AG08395 (cell line): ENCODE measurements around the gene SGK2.

Experiments used
- DNase-seq: peaks from one replicate; pipeline ENCODE4 v3.0.0; 2012; ENCODE audit warnings: mixed read lengths, low spot score

Gene SGK2

DNA sequence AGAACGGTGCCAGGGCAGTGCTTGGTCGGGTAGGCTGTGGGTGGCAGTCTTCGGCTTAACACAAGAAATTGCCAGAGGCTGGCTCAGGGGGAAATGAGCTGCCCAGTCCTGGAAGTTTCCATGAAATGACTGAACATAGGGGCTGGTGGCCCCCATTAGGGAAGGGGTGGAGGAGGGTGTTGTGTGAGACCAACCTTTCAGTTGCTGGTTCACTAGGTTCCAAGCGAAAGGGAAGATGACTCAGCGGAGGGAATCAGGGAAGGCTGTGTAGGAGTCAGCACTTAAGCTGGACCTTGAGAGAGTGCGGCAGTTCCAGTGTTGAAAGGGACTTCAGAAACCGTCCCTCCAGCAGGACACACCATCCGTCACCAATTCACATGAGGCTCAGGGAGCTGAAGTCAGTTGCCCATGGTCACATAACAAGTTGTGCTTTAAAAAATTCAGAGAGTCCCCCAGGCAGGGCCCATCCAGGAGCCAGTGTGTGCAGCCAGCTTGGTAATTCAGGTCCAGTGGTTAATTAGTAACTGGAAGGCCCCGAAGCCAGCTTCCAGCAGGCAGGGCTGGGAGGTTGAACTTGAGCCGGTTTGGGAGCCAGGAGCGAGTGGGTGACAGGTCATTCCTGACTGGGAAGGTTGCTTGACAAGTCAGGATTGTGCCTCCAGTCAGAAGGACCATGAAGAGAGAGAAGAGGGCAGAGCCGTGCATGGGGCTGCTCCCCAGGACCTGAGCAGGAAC is at the start of gene SGK2:
TSS of gene SGK2 (plus strand) at position 616 of the 735 bp plus-strand sequence. CDS start 7,469 bp downstream, outside the sequence.
- DNase-seq = peak; percentile 21

DNA sequence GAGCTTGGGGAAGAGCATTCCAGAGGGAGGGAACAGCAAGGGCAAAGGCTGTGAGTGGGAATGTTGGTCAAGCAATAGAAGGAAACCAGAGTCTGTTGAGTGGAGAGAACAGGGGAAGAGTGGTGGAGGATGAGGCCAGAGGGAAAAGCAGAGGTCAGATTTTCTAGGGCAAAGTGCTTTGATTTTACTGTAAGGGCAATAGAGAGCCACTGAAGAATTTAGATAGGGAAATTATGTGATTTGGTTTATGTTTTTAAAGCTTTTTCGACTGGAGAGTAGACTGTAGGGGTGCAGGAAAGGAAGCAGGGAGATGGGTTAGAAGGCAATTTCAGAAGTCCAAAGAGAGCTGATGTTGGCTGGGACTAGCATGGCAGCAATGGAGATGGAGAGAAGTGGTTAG is 46.9 kb upstream of the SGK2 start:
- no peak for DNase-seq

DNA sequence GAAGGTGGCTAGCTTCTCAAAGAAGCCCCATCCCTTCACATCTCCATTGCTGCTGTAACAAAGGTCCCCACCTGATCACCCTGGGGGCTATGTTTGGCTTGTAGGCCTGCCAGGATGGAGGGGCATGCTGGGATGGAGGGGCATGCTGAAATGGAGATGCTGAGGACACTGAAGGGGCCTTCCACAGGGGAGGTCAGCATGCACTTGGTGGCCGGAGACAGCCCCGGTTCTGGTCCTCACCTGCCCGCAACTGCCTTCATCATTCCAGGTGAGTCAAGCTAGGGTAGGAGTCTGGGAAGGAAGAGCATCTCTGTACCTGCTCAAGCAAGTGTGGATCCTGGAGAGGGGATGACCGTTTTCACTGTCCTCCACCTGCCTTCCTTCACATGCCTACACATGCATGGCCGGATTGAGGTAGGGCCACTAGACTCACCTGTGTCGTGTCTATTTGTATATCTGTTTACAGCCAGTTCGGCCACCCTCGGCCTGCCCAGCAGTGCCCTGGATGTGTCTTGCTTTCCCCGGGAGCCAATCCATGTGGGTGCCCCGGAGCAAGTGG is 45.4 kb upstream of the SGK2 start:
- DNase-seq = no peak

DNA sequence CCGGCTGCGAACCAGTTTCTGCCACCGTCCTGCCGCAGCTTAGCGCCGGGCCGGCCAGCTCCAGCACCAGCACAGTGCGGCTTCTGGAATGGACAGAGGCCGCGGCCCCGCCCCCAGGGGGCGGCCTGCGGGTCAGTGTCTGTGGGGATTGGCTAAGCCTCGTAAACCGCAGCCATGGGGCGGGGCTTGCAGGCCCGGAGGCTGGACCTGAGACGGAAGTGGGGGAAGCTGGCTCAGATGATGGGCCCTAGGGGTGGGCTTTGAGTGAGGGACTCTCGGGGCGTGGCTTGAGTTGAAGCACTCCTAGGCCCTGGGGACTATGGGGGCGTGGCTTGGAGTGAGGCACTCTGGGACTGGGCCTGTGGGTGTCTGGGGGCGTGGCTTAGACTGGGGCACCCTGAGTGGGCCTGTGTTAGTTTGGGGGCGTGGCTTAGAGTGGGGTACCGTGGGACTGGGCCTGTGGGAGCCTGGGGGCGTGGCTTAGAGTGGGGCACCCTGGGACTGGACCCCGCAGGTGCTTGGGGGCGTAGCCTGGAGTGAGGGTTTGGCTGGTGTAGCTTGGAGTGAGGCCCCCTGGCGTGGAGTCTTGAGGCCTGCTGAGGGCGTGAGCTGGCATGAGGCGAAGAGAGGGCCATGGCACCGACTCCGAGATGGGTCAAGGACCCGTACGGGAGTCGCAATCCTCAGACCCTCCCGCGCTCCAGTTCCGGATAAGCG is 44.7 kb upstream of the SGK2 start:
- DNase-seq = peak; percentile 99

DNA sequence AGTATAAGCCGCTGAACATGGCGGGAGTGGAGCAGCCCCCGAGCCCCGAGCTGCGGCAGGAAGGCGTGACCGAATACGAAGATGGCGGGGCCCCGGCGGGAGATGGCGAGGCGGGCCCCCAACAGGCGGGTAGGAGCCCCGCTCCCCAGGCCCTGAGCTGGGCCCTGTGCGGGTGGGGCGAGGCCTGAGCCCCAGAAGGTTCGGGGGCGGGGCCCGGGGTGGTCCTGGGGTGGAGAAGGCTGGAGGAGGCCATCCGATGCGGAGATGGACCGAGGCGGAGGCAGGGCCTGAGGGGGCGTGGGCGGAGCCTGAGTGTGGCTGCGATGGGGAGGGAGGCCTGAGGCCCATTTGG is 44.2 kb upstream of the SGK2 start:
- no peak for DNase-seq

DNA sequence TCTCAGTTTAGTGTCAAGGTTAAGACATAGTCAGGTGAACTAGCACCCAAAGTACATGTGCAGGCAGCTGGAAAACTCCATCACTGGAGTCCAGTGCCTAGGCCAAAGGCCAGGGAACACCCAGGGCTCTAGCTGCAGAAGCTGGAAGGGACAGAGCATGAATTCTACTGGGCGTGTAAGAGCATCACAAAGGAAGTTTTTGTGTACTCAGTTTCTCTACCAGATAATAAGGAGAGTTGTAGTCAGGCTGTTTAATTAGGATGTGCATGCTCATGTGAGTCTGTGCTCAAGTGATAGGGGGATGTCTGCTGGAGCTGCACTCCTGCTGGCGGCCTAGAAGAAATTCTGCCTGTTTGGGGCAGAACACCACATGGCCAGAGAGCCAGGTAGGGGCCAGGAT is 43.2 kb upstream of the SGK2 start:
- DNase-seq = no peak

DNA sequence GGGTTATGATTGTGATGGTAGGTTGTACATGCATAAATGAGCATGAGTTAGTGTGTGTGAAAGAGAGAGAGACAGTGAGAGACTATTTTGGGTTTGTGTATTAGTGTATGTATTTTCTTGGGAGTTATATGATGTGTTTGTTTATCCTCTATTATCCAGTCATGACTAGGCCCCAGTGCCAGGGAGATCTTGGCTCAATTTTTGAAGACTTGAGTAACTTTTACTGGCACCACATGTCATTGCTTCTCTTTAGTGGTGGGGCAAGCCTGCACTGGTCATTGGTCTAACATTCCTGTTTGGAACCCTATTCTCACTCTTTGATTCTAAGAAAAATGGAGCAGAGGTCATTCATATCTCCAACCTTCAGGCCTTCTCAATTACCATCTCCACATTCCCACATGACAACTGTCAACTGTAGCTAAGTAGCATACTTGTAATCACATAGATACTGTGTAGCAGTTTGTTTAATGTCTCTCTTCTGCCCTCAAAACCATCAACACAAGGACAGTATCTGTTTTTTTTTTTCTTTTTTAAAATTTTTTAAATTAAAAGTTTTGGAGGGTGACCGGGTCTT is 42.5 kb upstream of the SGK2 start:
- DNase-seq = no peak

DNA sequence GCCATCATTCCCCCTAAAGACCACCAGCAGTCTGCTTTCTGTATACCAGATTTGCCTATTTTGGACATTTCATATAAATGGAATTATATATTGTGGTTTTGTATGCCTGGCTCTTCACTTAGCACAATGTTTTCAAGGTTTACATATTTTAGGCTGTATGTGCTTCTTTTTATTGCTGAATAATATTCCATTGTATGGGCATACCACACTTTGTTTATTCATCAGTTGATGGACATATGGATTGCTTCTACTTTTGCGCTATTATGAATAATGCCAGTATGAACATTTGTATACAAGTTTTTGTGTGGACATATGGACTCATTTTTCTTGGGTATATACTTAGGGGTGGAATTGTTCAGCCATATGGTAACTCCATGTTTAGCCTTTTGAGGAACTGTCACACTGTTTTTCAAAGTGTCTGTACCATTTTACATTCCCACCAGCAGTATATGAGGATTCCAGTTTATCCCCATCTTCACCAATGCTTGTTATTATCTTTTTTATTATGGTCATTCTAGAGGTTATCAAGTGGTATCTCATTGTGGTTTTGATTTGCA is 38.7 kb upstream of the SGK2 start:
- DNase-seq = no peak

DNA sequence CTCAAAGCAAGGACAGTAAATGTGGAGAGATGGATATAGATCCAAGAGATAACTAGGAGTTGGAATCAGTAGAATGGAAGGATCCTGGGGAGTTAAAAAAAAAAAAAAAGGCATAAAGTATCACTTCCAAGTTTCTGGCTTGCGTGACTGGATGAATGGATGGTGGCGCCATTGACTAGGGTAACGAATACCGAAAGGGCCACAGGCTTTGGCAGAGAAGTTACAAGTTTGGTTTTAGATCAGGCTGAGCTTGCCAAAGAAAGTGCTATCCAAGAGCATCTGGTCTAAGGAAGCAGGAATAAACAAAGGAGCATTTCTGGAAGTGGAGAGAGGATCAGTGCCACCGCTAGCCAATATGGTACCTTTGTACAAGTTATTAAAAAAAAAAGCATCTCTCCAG is 33.8 kb upstream of the SGK2 start:
- DNase-seq = no peak

DNA sequence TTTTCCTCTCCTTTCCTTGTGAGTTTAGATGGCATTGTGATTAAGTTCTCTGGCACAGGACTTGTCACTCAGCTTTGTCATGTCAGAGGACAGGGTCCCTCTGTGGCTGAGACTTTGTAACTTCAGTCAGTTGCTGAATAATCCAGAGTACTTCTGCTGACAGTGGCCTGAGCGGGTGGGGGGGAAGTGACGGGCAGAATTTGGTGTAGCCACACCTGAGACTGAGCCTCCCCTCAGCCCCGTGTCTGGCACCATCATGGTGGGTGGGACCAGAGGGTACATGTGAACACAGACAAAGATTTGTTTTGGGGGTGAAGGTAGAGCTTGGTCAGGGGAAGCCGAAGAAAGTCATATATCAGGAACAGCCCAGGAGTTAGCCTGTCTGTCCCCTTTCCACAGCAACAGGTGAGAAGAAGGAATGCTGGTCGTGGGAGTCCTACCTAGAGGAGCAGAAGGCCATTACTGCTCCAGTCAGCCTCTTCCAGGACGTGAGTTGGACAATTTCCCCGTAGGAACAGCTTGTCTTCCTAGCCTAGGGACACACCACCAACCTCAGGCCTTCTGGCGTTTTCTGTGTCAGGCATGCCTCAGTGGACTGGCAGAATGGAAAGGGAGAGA is 30.5 kb upstream of the SGK2 start:
- no peak for DNase-seq

DNA sequence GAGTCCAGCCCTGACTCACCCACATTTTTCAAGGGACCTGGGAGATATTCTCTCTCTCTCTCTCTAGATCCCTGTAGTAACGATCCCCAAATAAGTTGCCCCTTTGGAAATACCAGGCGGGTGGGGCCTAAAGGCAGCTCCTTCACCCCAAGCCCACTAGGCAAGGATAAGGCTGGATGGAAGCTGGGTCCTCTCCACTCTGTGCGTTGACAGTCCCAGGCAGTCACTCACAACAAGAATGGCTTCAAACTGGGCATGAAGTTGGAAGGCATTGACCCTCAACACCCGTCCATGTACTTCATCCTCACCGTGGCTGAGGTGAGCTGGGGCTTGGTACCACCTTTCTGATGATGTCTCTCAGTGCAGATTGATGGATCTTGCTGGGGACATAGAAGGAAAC is 29.8 kb upstream of the SGK2 start:
- DNase-seq = no peak

DNA sequence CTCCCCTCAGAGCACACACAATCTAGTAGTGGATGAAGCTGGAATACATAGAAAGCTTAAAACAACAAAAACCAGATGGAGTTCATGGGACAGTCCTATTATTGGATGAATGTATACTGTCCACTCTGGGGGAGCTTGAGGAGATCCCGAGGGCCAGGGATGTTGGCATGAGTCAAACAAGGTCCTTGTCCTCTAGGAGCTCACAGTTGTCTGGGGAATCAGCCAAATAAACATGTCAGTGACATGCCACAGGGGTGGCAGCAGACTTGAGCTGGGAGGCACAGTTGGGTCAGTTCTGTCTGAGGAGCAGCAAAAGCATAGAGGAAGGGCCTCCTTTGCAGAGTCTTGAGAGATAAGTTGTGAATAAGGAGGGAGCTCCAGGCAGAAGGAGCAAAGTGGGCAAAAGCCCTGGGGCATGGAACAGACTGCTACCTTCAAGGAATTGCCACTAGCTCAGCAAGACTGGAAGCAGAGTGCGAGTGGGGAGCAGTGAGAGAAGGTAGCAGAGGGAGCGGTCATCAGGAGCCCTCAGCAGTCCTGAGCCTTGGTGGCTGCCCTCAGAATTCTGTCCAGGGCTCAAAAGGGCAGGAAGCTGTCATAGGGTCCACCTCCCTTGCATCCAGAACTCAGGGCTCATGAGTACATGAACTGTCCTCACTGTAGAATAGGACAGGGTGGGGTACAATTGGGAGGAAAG is 29.2 kb upstream of the SGK2 start:
- DNase-seq = no peak

DNA sequence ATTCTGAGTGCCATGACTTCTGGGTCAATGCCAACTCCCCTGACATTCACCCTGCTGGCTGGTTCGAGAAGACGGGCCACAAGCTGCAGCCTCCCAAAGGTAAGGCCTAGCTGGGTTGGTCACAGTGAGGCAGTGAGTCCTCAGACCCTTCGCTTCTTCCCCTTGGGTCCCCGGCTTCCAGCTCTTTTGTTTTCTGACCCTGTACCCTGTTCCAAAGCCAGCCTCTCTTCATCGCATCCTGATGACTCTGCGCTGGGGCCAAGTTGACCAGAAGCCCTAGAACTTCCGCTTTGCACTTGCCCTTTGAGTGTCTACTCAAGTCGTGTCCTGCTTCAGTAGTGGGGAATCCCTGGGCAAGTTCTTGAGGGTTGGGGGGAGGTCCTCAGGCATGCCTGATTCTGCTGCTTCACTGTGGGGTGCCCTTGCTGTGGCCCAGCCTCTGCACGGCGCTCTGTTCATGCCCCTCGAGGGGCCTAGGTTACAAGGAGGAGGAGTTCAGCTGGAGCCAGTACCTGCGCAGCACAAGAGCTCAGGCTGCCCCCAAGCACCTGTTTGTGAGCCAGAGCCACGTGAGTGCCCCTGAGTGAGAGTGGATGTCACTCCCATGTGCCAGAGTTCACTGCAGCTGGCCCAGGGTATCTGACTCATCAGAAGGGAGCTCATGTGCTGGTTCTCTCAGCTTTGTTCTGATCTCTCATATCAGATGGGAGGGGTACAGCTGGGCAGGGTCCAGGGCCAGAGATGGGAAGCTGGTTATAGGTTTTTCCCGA is 28.3 kb upstream of the SGK2 start:
- no peak for DNase-seq

DNA sequence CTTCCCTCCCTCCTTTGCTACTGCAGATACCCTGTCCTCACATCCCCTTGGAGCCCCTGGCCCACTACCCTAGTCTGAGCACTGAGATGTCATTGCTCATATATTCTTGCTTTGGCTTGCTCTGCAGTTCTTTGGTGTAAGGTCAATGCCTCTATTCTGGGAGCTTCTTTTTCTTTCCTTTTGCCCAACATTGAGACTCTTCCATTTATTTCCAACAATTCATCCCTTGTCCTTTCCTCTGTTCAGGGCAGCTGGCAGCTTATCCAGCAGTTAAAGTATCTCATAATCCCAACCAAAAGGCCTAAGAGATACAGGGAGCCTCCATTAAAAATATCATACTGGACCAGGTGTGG is 27.8 kb upstream of the SGK2 start:
- no peak for DNase-seq

DNA sequence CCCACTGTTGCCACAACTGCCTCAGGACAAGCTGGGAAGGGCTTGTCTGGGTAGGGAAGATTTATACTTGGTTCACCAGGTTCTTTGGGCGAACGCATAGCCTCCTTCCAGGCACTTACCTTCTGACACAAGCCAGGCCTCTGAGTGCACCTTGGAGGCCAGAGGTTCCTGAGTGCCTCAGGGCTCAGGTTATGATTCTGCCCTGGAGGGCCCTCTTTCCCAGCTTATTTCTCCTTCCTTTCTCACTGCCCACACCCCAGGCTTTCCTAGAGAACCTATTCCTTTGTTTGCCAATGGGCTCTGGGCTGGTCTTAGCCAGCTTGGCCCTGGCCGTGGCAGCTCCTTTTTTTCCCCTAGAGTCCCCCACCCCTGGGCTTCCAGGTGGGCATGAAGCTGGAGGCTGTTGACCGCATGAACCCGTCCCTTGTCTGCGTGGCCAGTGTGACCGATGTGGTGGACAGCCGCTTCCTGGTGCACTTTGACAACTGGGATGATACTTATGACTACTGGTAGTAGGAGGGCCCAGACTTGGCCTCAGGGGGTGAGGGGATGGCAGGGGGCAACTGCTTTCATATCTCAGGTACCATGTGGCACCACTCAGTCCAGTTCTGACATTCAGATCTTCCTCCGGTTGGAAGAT is 26.3 kb upstream of the SGK2 start:
- no peak for DNase-seq

DNA sequence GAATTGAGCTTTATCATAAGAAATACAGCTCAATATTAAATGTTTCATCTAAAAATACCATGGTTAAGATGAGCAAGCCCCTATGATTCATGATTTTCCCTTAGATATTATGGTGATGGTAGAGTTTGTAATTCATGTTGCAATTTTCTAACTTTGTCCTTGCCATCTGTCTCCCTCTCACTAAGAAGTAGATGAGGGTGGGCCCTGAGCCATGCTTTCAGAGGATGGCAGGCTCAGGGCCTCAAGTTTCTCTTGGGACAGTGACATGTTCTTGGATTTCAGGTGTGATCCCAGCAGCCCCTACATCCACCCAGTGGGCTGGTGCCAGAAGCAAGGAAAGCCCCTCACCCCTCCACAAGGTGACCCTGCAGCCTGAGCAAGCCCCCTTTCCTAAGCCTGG is 25.8 kb upstream of the SGK2 start:
- peak; percentile 32 for DNase-seq

DNA sequence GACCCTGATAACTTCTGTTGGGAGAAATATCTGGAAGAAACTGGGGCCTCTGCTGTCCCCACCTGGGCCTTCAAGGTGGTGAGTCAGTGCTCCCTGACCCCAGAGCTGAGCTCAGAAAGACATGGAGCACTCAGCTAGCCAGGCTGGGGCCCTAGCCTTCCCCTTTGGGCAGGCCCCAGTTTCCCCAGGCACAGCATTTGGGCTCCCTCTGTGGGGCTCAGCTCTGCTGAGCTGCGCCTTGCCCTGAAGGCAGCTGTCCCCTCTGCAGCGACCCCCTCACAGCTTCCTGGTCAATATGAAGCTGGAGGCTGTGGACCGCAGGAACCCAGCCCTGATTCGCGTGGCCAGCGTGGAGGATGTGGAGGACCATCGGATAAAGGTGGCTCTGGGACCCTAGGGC is 24.8 kb upstream of the SGK2 start:
- DNase-seq = no peak

DNA sequence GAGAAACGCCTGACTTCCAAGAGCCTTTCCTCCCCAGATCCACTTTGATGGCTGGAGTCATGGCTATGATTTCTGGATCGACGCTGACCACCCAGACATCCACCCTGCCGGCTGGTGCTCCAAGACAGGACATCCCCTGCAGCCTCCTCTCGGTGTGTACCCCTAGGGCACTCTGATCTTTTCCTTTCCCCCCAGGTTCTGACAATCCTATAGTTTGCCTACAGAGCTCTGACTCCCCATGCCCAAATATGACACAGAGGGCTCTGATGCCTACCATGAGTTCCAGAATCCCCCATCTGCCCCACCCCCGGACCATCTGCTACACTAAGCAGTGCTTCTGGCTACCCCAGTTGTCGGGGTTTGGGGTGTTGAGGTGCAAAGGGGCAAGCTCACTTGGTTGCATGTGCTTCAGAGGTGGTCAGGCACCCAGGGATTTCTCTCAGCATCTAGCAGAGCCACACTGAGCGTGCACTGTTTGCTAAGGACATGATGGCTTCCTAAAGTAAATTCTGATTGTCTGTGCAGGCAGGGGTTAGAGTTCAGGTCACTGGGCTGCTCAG is 24.0 kb upstream of the SGK2 start:
- DNase-seq = no peak

DNA sequence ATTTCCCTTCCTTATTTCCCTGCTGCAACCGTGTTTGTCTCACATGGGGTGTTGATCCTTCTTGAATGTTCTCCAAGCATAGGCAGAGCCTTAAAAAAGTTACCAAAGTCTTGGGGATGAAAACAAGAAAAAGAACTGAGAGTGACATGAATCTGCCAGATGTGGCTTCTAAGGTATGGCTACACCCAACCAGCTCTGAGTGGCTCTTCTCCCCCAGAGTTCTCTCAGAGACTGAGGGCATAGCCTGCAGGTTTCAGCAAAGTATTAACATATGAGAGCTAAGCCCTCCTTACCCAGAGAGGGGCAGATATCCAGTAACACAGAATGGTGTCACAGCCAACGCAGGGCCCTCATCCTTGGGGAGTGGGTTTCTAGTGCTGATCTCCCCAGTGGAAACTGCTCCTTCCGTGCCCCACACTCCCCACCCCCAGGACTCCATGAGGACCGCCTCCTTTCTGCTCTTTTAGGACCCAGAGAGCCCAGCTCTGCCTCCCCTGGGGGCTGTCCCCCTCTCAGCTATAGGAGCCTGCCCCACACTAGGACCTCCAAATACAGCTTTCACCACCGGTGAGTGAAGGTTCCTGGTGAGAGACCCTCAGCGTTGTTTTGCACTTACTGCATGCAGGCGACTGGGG is 23.3 kb upstream of the SGK2 start:
- DNase-seq = no peak
